C1 segment of cervical spinal cord (tissue), 14 donors: ENCODE results near the gene PRTFDC1.
A peak's percentile ranks its signal among the peaks of the same experiment; 100 is the strongest.
"Not testable (repeated sequence)": the region's sequence is repeated elsewhere in the genome, so short reads cannot be mapped to it uniquely, and the experiment has no call there.

Source experiments
- DNase-seq, 14 donors: peaks; one replicate each; lab custom pipeline; 2025; lab: John Stamatoyannopoulos, UW

Gene PRTFDC1, protein sequence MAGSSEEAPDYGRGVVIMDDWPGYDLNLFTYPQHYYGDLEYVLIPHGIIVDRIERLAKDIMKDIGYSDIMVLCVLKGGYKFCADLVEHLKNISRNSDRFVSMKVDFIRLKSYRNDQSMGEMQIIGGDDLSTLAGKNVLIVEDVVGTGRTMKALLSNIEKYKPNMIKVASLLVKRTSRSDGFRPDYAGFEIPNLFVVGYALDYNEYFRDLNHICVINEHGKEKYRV

GRCh38 chr10:24952143-24952706 is at the start of gene PRTFDC1:
Gene PRTFDC1 (minus strand): TSS chr10:24952606. CDS start chr10:24952575, 31 bp downstream.
- peak in 12 of 14 donors; percentile 37 to 86 (median 71) for DNase-seq

DNA sequence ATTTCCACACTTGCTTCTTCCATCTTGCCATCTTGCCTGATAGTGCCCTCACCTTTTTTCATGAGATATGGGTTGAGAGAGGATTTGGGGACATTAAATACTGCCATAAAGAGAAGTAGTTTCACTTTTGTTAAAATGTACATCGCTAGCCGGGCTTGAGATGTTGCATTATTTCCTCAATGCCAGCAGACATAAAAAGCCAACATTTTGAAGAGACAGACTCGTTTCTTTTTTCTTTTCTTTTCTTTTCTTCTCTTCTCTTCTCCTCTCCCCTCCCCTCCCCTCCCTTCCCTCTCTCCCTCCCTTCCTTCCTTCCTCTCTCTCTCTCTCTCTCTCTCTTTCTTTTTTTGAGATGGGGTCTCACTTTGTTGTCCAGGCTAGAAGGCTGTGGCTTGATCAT is 45.6 kb upstream of the PRTFDC1 start:
- no peak for DNase-seq

DNA sequence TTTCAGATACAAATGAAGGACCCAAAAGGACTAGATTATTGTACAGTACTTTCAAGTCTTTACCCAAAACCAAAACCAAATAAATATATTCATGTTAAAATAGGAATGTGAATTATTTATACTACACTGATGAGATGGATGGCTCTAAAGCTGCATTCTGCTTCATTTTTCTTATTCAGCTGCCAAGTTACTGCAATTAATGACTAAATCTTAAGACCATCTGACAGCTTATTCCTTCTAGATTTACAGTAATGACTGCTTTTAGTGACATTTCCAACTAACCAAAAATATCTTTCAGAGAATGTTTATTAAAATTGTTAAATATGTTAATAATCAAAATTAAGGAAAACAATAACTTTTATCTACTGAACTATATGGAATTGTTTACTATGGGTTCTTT is 42.7 kb upstream of the PRTFDC1 start:
- no peak for DNase-seq

DNA sequence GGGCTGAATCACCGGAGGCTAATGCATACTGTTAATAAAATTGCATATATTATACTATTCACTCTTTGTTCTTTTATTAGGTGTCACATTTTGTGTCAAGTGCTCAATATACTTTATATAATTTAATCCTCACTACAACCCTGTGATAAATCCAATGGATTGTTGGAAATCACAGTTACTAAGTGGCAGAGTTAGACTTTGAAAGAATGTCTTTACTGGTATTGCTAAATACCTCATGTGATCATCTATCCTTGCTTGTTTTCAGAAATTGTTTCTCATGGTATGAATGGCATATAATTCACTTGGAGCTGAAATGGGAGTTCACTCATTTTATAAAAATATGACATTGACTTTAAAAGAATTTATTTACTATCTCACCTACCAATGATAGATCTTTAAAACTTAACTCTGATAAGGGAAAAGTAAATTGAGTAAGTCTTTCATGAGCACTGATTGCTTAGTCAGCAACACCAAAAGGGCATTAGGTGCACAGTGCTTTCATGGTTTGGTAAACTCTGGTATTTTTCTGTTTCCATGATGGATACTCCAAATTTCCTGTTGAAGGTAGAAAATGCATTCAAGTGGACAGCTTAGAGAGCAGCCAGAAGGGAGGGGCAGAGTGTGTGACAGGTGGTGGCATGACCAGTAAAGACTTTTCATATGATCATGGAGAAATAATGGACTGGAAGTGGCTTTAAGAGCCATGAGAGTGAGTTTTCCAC is 41.0 kb upstream of the PRTFDC1 start:
- DNase-seq = no peak

GRCh38 chr10:24992512-24993133 is 40.2 kb upstream of the PRTFDC1 start:
- no peak for DNase-seq

DNA sequence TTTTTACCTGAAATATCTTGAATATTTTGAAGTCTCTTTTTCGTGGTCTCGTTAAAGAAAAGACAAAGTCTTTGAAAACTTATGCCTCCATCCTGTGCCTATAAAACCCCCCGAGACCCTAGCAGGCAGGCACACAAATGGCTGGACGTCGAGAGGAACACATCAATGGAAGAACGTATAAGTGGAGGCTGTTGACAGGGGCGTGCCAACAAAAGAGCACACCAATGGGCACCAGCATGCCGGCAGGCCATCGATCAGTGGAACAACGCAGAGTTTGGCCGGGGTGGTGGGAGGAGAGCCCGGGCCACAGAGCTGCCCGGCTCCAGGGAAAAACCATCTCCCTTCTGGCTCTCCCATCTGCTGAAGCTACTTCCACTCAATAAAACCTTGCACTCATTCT is 38.9 kb upstream of the PRTFDC1 start:
- no peak for DNase-seq

GRCh38 chr10:24989867-24990266 is 37.5 kb upstream of the PRTFDC1 start:
- DNase-seq = no peak

- DNase-seq = peak in 5 of 14 donors; percentile 13 to 37 (median 32)
Observed at GRCh38 chr10:24988831-24989640, 36.6 kb upstream of the PRTFDC1 start.

DNA sequence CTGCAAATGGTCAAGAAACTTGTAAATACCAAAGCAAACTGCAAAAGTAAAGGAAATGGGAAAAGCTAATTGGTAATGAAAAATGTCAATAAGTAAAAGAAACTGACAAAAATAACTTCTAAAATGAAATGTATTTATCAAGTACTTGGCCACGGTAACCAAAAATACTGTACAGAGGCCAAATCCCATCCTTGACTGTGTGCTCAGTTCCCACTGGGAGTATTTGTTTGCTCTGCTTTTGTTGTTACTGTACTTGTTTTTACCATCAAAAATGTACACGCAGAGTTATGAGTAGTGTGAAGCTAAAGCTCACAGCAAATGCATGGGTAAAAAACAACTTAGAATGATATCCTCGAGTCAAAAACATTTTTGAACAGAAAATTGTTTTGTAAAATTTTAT is 32.5 kb upstream of the PRTFDC1 start:
- no peak for DNase-seq

DNA sequence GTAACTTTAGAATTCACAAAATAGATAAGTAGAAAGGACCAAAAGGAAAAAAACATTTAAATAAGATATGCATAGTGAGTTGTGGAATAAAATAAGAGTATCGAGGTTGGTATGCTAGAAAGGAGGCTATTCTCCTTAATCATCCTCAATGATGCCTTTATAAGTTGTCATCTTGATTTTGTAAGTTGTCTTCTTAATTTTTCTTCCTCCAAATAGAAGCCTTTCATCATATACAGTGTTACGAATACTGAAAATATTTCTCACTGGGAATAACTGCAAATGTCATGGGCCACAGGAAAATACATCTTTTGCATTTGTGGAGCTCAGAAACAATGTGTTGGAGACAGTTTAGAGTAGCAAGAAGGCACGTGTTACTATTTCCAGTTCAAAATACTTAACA is 31.5 kb upstream of the PRTFDC1 start:
- DNase-seq = no peak

DNA sequence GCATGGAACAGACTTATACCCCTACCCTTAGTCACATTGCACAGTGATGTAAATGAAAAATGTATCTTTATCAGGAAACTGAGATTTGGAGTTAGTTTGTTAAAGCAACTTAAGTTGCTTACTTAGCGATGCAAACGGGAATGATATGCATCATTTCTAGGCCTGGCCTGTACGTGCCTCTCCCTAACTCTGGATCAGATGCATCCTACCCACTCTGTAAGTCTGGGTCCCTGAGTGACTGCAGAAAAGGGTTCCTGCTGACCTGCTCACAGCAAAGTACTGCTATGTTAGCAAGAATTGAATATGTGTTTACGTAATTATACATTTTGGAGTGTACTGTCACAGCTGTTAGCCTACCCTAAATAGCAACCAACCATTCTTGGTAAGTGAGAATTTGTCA is 30.7 kb upstream of the PRTFDC1 start:
- no peak for DNase-seq

- no peak for DNase-seq
Observed at GRCh38 chr10:24982319-24983112, 30.1 kb upstream of the PRTFDC1 start.

DNA sequence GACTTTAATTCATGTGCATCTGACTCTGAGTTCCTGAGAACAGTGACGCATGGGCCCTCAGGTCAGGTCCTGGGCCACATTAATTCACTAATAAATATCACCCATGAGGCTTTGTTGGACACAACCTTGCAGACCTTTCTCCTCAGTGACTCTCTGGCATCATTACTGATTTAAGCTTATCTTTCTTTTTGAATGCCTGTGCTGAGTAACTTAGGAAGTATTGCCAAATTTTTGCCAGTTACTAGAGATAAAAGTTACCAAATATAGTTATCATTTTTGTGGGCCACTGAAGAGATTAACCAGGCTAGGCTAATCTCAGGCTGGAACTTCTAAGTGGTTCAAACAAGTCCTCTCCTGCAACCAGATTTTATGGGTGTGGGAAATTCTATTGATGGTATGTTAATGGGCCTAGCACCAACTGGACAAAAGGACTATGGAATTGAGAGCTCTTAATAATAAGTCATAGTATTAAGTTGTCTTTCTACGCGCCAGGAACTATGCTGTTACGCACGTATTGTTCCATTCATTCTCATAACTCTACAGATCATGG is 28.8 kb upstream of the PRTFDC1 start:
- no peak for DNase-seq

GRCh38 chr10:24979685-24980084 is 27.3 kb upstream of the PRTFDC1 start:
- no peak for DNase-seq

DNA sequence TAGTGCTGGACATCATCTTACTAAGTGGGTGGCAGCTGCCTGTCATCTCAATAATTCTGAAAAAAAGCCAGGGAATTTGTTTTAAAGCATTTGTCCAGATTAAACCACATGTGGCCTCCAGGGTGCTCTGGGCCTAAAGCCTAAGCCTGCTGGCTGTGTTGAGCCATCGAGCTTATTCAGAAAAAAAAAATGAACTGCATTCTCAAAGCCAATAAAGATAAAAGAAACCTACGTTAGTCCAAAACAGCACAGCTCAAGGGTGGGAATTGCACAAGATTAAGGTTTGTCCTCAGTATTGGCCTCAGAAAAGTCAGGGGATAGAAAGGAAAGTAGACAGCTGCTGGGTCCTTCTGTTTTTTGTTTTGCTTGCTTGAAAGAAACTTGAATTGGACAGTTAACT is 22.6 kb upstream of the PRTFDC1 start:
- no peak for DNase-seq

GRCh38 chr10:24973163-24973562 is 20.8 kb upstream of the PRTFDC1 start:
- DNase-seq = no peak

- DNase-seq = no peak
Observed at GRCh38 chr10:24971374-24971773, 19.0 kb upstream of the PRTFDC1 start.

DNA sequence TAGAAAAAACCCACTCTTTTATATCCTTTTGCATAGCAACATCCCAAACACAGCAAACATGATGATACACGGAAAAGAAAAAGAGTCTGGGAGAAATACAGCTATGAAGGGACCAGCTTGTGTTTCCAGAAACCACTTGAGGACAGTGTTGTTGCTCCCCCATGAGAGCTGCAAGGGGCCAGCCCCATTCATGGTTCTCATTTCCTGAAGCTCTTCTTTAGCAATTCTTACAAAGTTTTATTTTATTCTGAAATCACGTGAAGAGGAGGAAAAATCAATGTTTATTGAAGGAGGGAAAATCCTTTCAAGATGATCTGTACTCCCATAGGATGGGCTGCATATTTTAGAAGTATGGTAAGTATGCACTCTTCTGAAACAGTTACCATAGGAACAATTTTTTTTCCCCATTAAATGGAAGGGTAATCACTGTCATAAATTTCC is 17.5 kb upstream of the PRTFDC1 start:
- DNase-seq = no peak

GRCh38 chr10:24968951-24969350 is 16.5 kb upstream of the PRTFDC1 start:
- DNase-seq = not testable (repeated sequence)

GRCh38 chr10:24968349-24968748 is 15.9 kb upstream of the PRTFDC1 start:
- no peak for DNase-seq
